ENCODE data around the gene MPI. TPM values are rescaled to one million over a fixed set of nuclear protein-coding genes. Genes with fewer than 3 reads are reported as not detected.

Gene MPI
- total and polyA plus RNA-seq, 2 donors (not counting 3 experiments of a cell fraction or from before 2014, with no cell fraction given) = 36.3 to 69.3 TPM

DNA sequence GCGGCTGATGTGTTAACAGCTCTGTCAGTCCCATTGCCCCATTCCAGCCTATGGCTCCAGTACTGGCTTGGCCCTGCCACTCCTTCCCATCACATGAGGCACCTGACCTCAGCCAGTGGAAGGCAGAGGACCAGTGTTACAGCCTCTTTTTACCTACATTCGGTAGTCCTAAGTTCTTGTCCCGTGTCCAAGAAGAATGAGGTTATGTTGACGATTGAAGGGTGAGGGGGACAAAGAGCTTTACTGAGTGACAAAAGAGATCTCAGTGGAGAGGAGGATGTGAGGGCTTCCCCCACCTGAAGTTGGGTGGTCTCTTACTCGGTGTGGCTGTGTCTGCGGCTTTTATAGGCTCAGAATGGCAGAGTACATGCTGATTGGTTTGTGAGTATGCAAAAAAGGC, 7.3 kb upstream of the MPI start:
- no peak overlapping the region for H2AFZ ChIP-seq (ENCODE audit: low read depth, low read length)
- FAIRE-seq (no peak), DNase-seq (ENCODE audit: low read depth, low spot score) (no peak)
- POLR2A ChIA-PET = no interaction called here
- H3K4me1 ChIP-seq (ENCODE audit: control insufficient read depth, extremely low read depth, insufficient read depth, low read length) = no peaks in the 10 kb centered on the region
- H3K79me2 ChIP-seq (ENCODE audit: control insufficient read depth, insufficient read depth, low read length) = no peaks in the 10 kb centered on the region
- CTCF ChIA-PET = interaction anchor here (2.7 to 4.2 kb wide), 2 partner anchors 9 to 19 kb away, joined by 8 to 26 read pairs; partner anchors contain the start of gene SCAMP2
- no peaks in the 10 kb centered on the region for H3K9me1 ChIP-seq (replicated peaks; ENCODE audit: control insufficient read depth, extremely low read depth, insufficient read depth, low read length)
- no peak overlapping the region for H3K4me2 ChIP-seq (ENCODE audit: insufficient read depth, low read length)
- H3K27ac ChIP-seq (ENCODE audit: insufficient read depth, low read depth, low read length) = no peak overlapping the region
- no peaks in the 10 kb centered on the region for H3K36me3 ChIP-seq (ENCODE audit: control insufficient read depth in 2 of 2, extremely low read depth in 1 of 2, insufficient read depth in 2 of 2, low read length in 2 of 2)
- H3K4me3 ChIP-seq (replicated peaks in 1 of 3; ENCODE audit: insufficient read depth in 1 of 3, low read depth in 1 of 3, low read length in 3 of 3) = no peak overlapping the region
- TF ChIP-seq POLR2AphosphoS5 (IDR thresholded peaks at IDR 0.05; ENCODE audit: insufficient read depth, low read depth, low read length) = no peak
- no peak for TF ChIP-seq FOS (IDR thresholded peaks at IDR 0.05; ENCODE audit: borderline replicate concordance, insufficient read depth, low read length)
- TF ChIP-seq, protein P1, sequence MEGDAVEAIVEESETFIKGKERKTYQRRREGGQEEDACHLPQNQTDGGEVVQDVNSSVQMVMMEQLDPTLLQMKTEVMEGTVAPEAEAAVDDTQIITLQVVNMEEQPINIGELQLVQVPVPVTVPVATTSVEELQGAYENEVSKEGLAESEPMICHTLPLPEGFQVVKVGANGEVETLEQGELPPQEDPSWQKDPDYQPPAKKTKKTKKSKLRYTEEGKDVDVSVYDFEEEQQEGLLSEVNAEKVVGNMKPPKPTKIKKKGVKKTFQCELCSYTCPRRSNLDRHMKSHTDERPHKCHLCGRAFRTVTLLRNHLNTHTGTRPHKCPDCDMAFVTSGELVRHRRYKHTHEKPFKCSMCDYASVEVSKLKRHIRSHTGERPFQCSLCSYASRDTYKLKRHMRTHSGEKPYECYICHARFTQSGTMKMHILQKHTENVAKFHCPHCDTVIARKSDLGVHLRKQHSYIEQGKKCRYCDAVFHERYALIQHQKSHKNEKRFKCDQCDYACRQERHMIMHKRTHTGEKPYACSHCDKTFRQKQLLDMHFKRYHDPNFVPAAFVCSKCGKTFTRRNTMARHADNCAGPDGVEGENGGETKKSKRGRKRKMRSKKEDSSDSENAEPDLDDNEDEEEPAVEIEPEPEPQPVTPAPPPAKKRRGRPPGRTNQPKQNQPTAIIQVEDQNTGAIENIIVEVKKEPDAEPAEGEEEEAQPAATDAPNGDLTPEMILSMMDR (IDR thresholded peaks at IDR 0.05; ENCODE audit: extremely low read depth in 1 of 2, insufficient read depth in 1 of 2, low read depth in 1 of 2, low read length in 2 of 2) = no peak
- TF ChIP-seq JUN (IDR thresholded peaks at IDR 0.05; ENCODE audit: borderline replicate concordance, insufficient read depth, insufficient read length, low read depth) = no peak
- TF ChIP-seq POLR2A (IDR thresholded peaks at IDR 0.05; ENCODE audit: low read depth, low read length) = no peak
- no peak for TF ChIP-seq GATA2 (IDR thresholded peaks at IDR 0.05; ENCODE audit: insufficient read depth, insufficient read length, low read depth, low read length)
- TF ChIP-seq MYC (IDR thresholded peaks at IDR 0.05; ENCODE audit: low read depth, low read length) = no peak
- no peak for TF ChIP-seq EZH2 (IDR thresholded peaks at IDR 0.05; ENCODE audit: borderline replicate concordance, low read depth, low read length, severe bottlenecking)
- TF ChIP-seq, protein P2, sequence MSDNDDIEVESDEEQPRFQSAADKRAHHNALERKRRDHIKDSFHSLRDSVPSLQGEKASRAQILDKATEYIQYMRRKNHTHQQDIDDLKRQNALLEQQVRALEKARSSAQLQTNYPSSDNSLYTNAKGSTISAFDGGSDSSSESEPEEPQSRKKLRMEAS (IDR thresholded peaks at IDR 0.05; ENCODE audit: insufficient read depth, insufficient read length) = no peak
- BruUV-seq (replicated peaks) = no TSS peak
- dilution Hi-C loops (cut with MboI; ENCODE audit: extremely low pct_ligation_motif_present, low sequenced_read_pairs) = no loop called here
- H4K20me1 ChIP-seq (replicated peaks; ENCODE audit: control insufficient read depth, extremely low read depth, insufficient read depth, low read length) = no peaks in the 10 kb centered on the region
- intact Hi-C loops (cut with micrococcal nuclease) = no loop called here
- no peaks in the 10 kb centered on the region for H3K9me3 ChIP-seq (replicated peaks; ENCODE audit: control insufficient read depth, insufficient read depth, low read length)
- H3K27me3 ChIP-seq (ENCODE audit: control insufficient read depth in 2 of 2, insufficient read depth in 2 of 2, low read length in 2 of 2) = no peaks in the 10 kb centered on the region
- no peak overlapping the region for H3K9ac ChIP-seq (replicated peaks; ENCODE audit: extremely low read depth, insufficient read depth, low read length)
